Transverse colon (tissue), 4 donors: ENCODE data around the gene USP28. TPM values are rescaled to one million over a fixed set of nuclear protein-coding genes. Genes with fewer than 3 reads are reported as not detected.

ENCODE experiments used
- DNase-seq: peaks from one replicate; pipeline ENCODE4 v3.0.0-alpha.2; 2019
- H3K27ac ChIP-seq, 4 donors: fragments of 200-600 bp; sonication (generic); 2 replicates each; pipeline ENCODE4 v1.5.1; 2016 to 2018; ENCODE audit warnings: inconsistent platforms in 4 of 4
- H3K27me3 ChIP-seq: fragments of 200-600 bp; sonication (generic); 2 replicates; pipeline ENCODE4 v1.5.1; 2017; ENCODE audit warnings: inconsistent platforms
- H3K36me3 ChIP-seq, 4 donors: fragments of 200-600 bp; sonication (generic); 2 replicates each; pipeline ENCODE4 v1.5.1; 2017 to 2019; ENCODE audit warnings: inconsistent platforms in 4 of 4
- H3K4me1 ChIP-seq, 4 donors: fragments of 200-600 bp; sonication (generic); 2 replicates each; pipeline ENCODE4 v1.5.1; 2017 to 2020; ENCODE audit warnings: inconsistent platforms in 4 of 4
- H3K4me3 ChIP-seq, 4 donors: fragments of 200-600 bp; sonication (generic); 1 replicate in 1 of 4; 2 replicates in 3 of 4; pipeline versions ENCODE4 v1.5.1 to v1.6.1; 2017 to 2019; ENCODE audit warnings: inconsistent platforms in 4 of 4
- H3K9me3 ChIP-seq, 2 donors: fragments of 200-600 bp; sonication (generic); 2 replicates each; pipeline ENCODE4 v1.5.1; 2017 to 2019; ENCODE audit warnings: inconsistent platforms in 2 of 2
- CTCF ChIP-seq, 5 experiments: fragments of 200-600 bp in 3 of 5; fragments of 450-650 bp in 2 of 5; sonication (generic) in 3 of 5; IDR thresholded peaks; 1 replicate in 2 of 5; 2 replicates in 3 of 5; pipeline ENCODE4 v1.5.1; 2016 to 2017; ENCODE audit warnings: antibody characterized with exemption in 5 of 5, inconsistent platforms in 3 of 5, mild to moderate bottlenecking in 2 of 5, moderate library complexity in 1 of 5
- EP300 ChIP-seq: sonication (generic); formaldehyde crosslinking; IDR thresholded peaks from one replicate; pipeline ENCODE4 v1.6.1; 2017; ENCODE audit warnings: antibody characterized with exemption, low read depth
- POLR2A ChIP-seq: fragments of 450-650 bp; IDR thresholded peaks from one replicate; pipeline ENCODE4 v1.6.1; 2016; ENCODE audit warnings: antibody characterized with exemption, mild to moderate bottlenecking, moderate library complexity
- POLR2AphosphoS5 ChIP-seq, 3 donors: sonication (generic); formaldehyde crosslinking; IDR thresholded peaks; one replicate each; pipeline ENCODE4 v1.6.1; 2016; ENCODE audit warnings: antibody characterized with exemption in 3 of 3
- WGBS, 2 donors: methylation state at CpG; one replicate each; pipeline ENCODE4 v1.1.5; 2018; ENCODE audit warnings: low coverage in 1 of 2; 5-methylcytosine and 5-hydroxymethylcytosine counted together
- in situ Hi-C, 4 donors: fragments of 200-750 bp; cut with MboI; loops; one replicate each; pipeline versions ENCODE4 v1.15.0 to v1.15.1; 2017; ENCODE audit warnings: low sequenced_read_pairs in 3 of 4, low pct_ligation_motif_present in 1 of 4, low pct_unique_long_range_greater_than_20kb in 1 of 4
- intact Hi-C: fragments of 100-400 bp; cut with DNase I; formaldehyde crosslinking; loops from one replicate; pipeline ENCODE4 v1.15.1; 2023; ENCODE audit warnings: low total_unique reads
- total RNA-seq, 4 donors: library from RNA; depleted of rRNA; stranded (reverse); fragments of >200 nt; gene quantifications; one replicate each; pipeline ENCODE4 v1.1.0, GENCODE V29; 2016

USP28 gene
- total RNA-seq, 4 donors from 2014 or later, result 10.1 to 28.3 (median 19.0) TPM

DNA sequence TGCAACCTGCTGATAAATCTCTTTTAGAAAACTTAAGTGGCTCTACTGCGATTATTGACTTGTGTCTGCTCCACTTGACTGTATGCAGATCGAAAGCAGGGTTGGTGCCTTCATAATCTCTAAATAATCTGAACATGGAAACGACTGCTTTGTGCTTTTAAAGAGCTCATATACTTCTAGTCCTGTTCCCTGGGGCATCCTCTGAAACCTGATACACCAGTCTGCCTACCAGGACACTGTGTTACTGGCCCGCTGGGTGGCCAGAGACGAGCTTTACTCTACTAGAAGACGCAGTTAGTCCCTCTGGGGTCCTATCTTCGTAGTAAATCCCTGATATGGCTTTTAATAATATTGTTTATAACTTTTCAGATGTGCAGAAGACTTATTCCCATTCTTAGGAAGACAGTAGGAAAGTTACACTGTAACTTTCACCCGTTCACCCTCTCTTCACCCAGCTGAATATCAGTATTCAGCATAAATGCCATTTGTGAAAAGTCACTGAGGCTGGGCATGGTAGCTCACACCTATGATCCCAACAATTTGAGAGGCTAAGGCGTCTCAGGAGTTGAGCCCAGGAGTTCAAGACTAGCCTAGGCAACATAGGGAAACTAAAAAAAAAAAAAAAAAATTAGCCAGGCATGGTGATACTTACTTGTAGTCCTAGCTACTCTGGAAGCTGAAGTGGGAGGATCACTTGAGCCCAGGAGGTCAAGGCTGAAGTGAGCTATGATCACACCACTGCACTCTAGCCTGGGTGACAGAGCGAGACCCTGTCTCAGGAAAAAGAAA, 20.2 kb upstream of the USP28 start:
- DNase-seq, result no peak
- no peaks in the 10 kb centered on the region for H3K9me3 ChIP-seq
- 72 to 90% methylated on average over 3 to 10 of the region's 10 CpGs for WGBS, 2 donors
- H3K27me3 ChIP-seq, result no peaks in the 10 kb centered on the region
- no peak for TF ChIP-seq EP300
- no peak for TF ChIP-seq POLR2A
- TF ChIP-seq CTCF (IDR thresholded peaks at IDR 0.05), result no peak
- TF ChIP-seq POLR2AphosphoS5 (IDR thresholded peaks at IDR 0.05), result no peak
- H3K4me1 ChIP-seq, result no peaks in the 10 kb centered on the region
- no peak overlapping the region for H3K27ac ChIP-seq
- H3K36me3 ChIP-seq, result no peaks in the 10 kb centered on the region
- H3K4me3 ChIP-seq, result no peak overlapping the region
- in situ Hi-C loops (loop anchor here in 3 of 4 donors (5.0 to 25.0 kb wide), 3 partner anchors 367 to 369 kb away; no protein-coding TSS in a partner anchor), intact Hi-C loops (loop anchor here (2.0 kb wide), 1 partner anchor 39 kb away; no protein-coding TSS in a partner anchor)

GRCh38 chr11:113894421-113894996, 19.1 kb upstream of the USP28 start:
- 50 to 61% methylated on average over 2 to 9 of the region's 9 CpGs for WGBS, 2 donors
- Histone ChIP-seq H3K27me3 (no peaks in the 10 kb centered on the region), H3K9me3 (no peaks in the 10 kb centered on the region), H3K4me3 (no peak overlapping the region), H3K36me3 (no peaks in the 10 kb centered on the region), H3K27ac (no peak overlapping the region), H3K4me1 (no peaks in the 10 kb centered on the region)
- in situ Hi-C loops (loop anchor here in 2 of 4 donors (10.0 to 25.0 kb wide), 2 partner anchors 368 to 370 kb away; no protein-coding TSS in a partner anchor), intact Hi-C loops (loop anchor here (2.0 to 5.0 kb wide), 2 partner anchors 38 to 373 kb away; no protein-coding TSS in a partner anchor)
- DNase-seq, result no peak
- no peak for TF ChIP-seq EP300

DNA sequence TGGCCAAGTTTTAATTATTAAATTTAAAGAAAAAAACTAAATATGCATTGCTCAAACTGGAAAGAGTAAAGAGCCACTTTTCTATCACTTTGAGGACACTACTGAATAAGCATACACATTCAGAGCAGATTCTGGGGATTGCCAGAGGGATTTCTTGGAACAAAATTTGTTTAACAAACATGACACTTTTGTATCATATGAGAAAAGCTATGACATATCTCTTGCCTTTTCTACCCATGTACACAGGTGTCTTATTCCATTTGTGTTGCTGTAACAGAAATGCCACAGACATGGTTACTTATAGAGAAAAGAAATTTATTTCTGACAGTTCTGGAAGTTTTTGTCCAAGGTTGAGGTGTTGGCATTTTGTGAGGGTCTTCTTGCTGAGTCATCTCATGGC, 13.5 kb upstream of the USP28 start:
- H3K27ac ChIP-seq, result no peak overlapping the region
- H3K27me3 ChIP-seq, result no peaks in the 10 kb centered on the region
- H3K36me3 ChIP-seq, result no peaks in the 10 kb centered on the region
- H3K4me1 ChIP-seq, result no peaks in the 10 kb centered on the region
- in situ Hi-C loops, result loop anchor here in 1 of 4 donors (25.0 kb wide), 1 partner anchor 373 kb away; no protein-coding TSS in a partner anchor
- DNase-seq, result no peak
- intact Hi-C loops, result no loop called here
- no peak for TF ChIP-seq EP300
- no peaks in the 10 kb centered on the region for H3K9me3 ChIP-seq
- no peak overlapping the region for H3K4me3 ChIP-seq

GRCh38 chr11:113885897-113886296, 10.5 kb upstream of the USP28 start:
- in situ Hi-C loops (loop anchor here in 1 of 4 donors (25.0 kb wide), 1 partner anchor 376 kb away; no protein-coding TSS in a partner anchor), intact Hi-C loops (no loop called here)
- Histone ChIP-seq H3K27me3 (no peaks in the 10 kb centered on the region), H3K9me3 (no peaks in the 10 kb centered on the region), H3K4me1 (no peaks in the 10 kb centered on the region), H3K36me3 (no peaks in the 10 kb centered on the region), H3K4me3 (no peak overlapping the region), H3K27ac (no peak overlapping the region)
- no peak for DNase-seq
- TF ChIP-seq POLR2AphosphoS5 (IDR thresholded peaks at IDR 0.05) (no peak), CTCF (IDR thresholded peaks at IDR 0.05) (no peak), EP300 (no peak), POLR2A (no peak)
- WGBS, 2 donors, result 79 to 86% methylated on average over 5 to 6 of the region's 6 CpGs

DNA sequence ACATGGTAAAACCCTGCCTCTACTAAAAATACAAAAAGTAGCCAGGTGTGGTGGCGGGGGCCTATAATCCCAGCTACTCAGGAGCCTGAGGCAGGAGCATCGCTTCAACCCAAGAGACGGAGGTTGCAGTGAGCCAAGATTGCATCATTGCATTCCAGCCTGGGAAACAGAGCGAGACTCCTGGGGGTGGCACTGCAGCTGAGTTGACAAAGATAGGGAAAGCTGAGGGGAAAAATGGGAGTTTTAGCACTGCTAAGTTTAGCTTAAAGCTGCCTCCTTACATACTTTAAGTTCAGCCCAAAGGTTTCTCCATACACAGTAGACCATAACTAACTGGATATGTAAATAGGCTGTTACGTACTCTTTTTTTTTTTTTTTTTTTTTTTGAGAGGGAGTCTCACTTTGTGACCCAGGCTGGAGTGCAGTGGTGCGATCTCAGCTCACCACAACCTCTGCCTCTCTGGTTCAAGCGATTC, 9.0 kb upstream of the USP28 start:
- in situ Hi-C loops (loop anchor here in 1 of 4 donors (25.0 kb wide), 1 partner anchor 378 kb away; no protein-coding TSS in a partner anchor), intact Hi-C loops (no loop called here)
- Histone ChIP-seq H3K36me3 (no peaks in the 10 kb centered on the region), H3K27ac (no peak overlapping the region), H3K9me3 (no peaks in the 10 kb centered on the region), H3K4me1 (no peaks in the 10 kb centered on the region), H3K27me3 (no peaks in the 10 kb centered on the region), H3K4me3 (no peak overlapping the region)
- no peak for DNase-seq
- 81% methylated on average over 7 of the region's 7 CpGs; no CpG with 5 or more reads in 1 of the 2 donors for WGBS, 2 donors
- TF ChIP-seq POLR2A, result no peak
- no peak for TF ChIP-seq CTCF (IDR thresholded peaks at IDR 0.05)
- no peak for TF ChIP-seq POLR2AphosphoS5 (IDR thresholded peaks at IDR 0.05)
- TF ChIP-seq EP300, result no peak
